ENCODE results near the gene CDC25B. TPM values are rescaled to one million over a fixed set of nuclear protein-coding genes. Genes with fewer than 3 reads are reported as not detected.
A peak's percentile ranks its signal among the peaks of the same experiment; 100 is the strongest.

The CDC25B gene
- total RNA-seq, 1 donor from 2014 or later = 60.6 TPM

DNA sequence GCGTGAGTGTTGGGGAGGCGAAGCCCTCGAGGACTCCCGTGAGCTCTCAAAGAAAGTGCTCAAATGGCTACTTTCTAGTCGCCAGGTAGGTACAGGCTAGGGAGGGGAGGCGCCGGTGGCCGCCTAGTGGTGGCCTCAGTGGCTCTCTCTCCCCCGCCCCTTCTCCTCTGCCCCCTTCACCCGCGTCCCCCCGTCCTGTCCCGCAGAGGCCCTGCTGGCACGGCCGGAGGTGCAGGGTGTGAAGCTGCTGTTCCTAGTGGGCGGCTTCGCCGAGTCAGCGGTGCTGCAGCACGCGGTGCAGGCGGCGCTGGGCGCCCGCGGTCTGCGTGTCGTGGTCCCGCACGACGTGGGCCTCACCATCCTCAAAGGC lies 44.8 kb upstream of the CDC25B start:
- H3K4me3 ChIP-seq = peak overlapping the region; percentile 57 to 68
- no peaks in the 10 kb centered on the region for H3K36me3 ChIP-seq
- H3K4me1 ChIP-seq = peaks cover 3 to 8% of the 10 kb centered on the region in 2 donors
- DNase-seq (ENCODE audit: low spot score in 2 of 2) = no peak
- TF ChIP-seq, protein P1, sequence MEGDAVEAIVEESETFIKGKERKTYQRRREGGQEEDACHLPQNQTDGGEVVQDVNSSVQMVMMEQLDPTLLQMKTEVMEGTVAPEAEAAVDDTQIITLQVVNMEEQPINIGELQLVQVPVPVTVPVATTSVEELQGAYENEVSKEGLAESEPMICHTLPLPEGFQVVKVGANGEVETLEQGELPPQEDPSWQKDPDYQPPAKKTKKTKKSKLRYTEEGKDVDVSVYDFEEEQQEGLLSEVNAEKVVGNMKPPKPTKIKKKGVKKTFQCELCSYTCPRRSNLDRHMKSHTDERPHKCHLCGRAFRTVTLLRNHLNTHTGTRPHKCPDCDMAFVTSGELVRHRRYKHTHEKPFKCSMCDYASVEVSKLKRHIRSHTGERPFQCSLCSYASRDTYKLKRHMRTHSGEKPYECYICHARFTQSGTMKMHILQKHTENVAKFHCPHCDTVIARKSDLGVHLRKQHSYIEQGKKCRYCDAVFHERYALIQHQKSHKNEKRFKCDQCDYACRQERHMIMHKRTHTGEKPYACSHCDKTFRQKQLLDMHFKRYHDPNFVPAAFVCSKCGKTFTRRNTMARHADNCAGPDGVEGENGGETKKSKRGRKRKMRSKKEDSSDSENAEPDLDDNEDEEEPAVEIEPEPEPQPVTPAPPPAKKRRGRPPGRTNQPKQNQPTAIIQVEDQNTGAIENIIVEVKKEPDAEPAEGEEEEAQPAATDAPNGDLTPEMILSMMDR (IDR thresholded peaks at IDR 0.05) = no peak
- H3K9me3 ChIP-seq = no peaks in the 10 kb centered on the region
- H3K27me3 ChIP-seq = no peaks in the 10 kb centered on the region
- intact Hi-C loops (cut with DNase I) = no loop called here
- H3K27ac ChIP-seq = no peak overlapping the region

DNA sequence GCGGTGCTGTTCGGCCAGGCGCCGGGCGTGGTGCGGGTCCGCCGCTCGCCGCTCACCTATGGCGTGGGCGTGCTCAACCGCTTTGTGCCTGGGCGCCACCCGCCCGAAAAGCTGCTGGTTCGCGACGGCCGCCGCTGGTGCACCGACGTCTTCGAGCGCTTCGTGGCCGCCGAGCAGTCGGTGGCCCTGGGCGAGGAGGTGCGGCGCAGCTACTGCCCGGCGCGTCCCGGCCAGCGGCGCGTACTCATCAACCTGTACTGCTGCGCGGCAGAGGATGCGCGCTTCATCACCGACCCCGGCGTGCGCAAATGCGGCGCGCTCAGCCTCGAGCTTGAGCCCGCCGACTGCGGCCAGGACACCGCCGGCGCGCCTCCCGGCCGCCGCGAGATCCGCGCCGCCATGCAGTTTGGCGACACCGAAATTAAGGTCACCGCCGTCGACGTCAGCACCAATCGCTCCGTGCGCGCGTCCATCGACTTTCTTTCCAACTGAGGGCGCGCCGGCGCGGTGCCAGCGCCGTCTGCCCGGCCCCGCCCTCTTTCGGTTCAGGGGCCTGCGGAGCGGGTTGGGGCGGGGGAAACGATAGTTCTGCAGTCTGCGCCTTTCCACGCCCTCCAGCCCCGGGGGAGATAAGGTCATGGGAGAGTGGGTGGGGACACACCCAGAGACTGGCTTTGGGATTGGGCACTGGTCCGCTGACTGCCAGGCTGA lies 44.3 kb upstream of the CDC25B start:
- peak in 1 of 2 donors; percentile 83 for DNase-seq (ENCODE audit: low spot score in 2 of 2)
- no peaks in the 10 kb centered on the region for H3K27me3 ChIP-seq
- peaks cover 3 to 8% of the 10 kb centered on the region in 2 donors for H3K4me1 ChIP-seq
- no peak overlapping the region for H3K27ac ChIP-seq
- TF ChIP-seq, protein P1 (IDR thresholded peaks at IDR 0.05) = no peak
- H3K36me3 ChIP-seq = no peaks in the 10 kb centered on the region
- intact Hi-C loops (cut with DNase I) = loop anchor here (2.0 kb wide), 2 partner anchors 15 to 29 kb away; partner anchors contain the start of genes ADISSP and SPEF1
- H3K4me3 ChIP-seq = peak overlapping the region; percentile 57 to 68
- H3K9me3 ChIP-seq = no peaks in the 10 kb centered on the region

DNA sequence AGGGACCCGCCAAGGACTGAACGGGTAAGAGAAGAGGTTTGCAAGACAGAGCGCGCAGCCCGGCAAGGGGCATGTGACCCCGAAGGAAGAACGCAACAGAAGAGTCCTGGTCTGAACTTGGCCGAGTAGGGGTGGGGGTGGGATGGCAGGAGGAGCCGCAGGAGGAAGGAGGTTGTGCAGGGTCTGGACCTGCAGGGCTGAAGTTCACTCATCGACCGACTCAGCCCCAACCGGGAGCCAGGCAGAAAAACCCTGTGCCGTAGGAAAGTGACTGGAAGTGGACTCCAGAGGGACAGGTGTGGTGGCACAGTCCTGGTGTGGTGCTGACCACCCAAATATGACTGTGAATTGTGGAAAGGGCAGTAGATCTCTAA lies 43.7 kb upstream of the CDC25B start:
- peaks cover 3 to 8% of the 10 kb centered on the region in 2 donors for H3K4me1 ChIP-seq
- TF ChIP-seq, protein P1 (IDR thresholded peaks at IDR 0.05) = no peak
- no peaks in the 10 kb centered on the region for H3K36me3 ChIP-seq

GRCh38 chr20:3753098-3753497 lies 43.0 kb upstream of the CDC25B start:
- Histone ChIP-seq H3K36me3 (no peaks in the 10 kb centered on the region), H3K27ac (no peak overlapping the region), H3K9me3 (no peaks in the 10 kb centered on the region), H3K27me3 (no peaks in the 10 kb centered on the region), H3K4me1 (peaks cover 3 to 8% of the 10 kb centered on the region in 2 donors), H3K4me3 (no peak overlapping the region)
- TF ChIP-seq, protein P1 (IDR thresholded peaks at IDR 0.05) = peak; percentile 66 to 75 (median 67)
- intact Hi-C loops (cut with DNase I) = loop anchor here (2.0 kb wide), 2 partner anchors 14 to 28 kb away; partner anchors contain the start of genes ADISSP and SPEF1
- peak in 1 of 2 donors; percentile 78 for DNase-seq (ENCODE audit: low spot score in 2 of 2)

More for the DNA sequence above, 43.7 kb upstream of the CDC25B start:
- no peak for DNase-seq (ENCODE audit: low spot score in 2 of 2)
- peak overlapping the region; percentile 57 to 68 for H3K4me3 ChIP-seq
- intact Hi-C loops (cut with DNase I) = loop anchor here (2.0 kb wide), 2 partner anchors 14 to 28 kb away; partner anchors contain the start of genes ADISSP and SPEF1
- H3K27ac ChIP-seq = no peak overlapping the region
- no peaks in the 10 kb centered on the region for H3K9me3 ChIP-seq
- no peaks in the 10 kb centered on the region for H3K27me3 ChIP-seq

DNA sequence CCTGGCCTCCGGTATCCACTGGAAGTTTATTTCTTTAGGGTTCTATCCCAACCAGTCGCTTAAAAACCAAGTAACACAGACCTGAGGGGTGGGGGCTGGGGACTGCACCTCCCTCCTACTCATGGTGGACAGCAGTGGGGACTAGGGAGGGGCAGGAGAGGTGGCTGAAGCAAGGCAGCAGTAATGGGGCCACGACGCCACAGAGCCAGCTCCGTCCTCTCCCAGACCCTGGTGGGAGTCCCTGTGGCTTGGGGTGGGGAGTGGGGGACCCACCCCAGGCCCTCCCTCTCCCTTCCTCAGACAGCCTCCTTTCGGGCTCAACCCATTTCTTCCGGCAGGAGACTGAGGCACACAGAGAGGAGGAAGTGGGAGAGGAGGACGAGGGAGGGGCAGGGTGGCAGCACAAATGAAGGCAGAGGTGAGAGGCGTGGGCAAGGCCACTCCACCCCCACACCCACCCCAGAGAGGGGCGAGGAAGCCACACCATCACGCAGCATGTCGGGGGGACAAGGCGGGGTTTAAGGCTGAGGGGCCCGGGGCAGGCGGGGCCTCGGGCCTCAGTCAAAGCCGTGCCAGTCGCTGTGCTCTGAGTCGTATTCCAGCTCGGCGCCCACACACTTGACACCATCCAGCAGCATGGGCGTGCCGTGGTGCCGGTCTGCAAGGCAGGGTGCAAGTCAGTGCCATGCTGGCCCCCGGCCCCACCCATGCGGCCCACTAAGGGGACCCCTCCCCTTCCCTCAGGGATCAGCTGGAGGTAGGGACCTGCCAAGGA lies 42.4 kb upstream of the CDC25B start:
- intact Hi-C loops (cut with DNase I) = loop anchor here (2.0 kb wide), 2 partner anchors 13 to 27 kb away; partner anchors contain the start of genes ADISSP and SPEF1
- H3K4me1 ChIP-seq = peaks cover 3 to 8% of the 10 kb centered on the region in 2 donors
- H3K27ac ChIP-seq = no peak overlapping the region

More for the DNA sequence above, 42.4 kb upstream of the CDC25B start:
- TF ChIP-seq, protein P1 (IDR thresholded peaks at IDR 0.05) = no peak
- Histone ChIP-seq H3K36me3 (no peaks in the 10 kb centered on the region), H3K9me3 (no peaks in the 10 kb centered on the region), H3K4me3 (no peak overlapping the region), H3K27me3 (no peaks in the 10 kb centered on the region)
- no peak for DNase-seq (ENCODE audit: low spot score in 2 of 2)
